Measurements from ENCODE around the gene SPINT2. TPM values are rescaled to one million over a fixed set of nuclear protein-coding genes. Genes with fewer than 3 reads are reported as not detected.
"Not testable (repeated sequence)": the region's sequence is repeated elsewhere in the genome, so short reads cannot be mapped to it uniquely, and the experiment has no call there.

The SPINT2 gene
- total RNA-seq, 3 donors from 2014 or later (not counting 1 experiment from before 2014, with no cell fraction given) = 2.7 to 13.7 (median 6.9) TPM

DNA sequence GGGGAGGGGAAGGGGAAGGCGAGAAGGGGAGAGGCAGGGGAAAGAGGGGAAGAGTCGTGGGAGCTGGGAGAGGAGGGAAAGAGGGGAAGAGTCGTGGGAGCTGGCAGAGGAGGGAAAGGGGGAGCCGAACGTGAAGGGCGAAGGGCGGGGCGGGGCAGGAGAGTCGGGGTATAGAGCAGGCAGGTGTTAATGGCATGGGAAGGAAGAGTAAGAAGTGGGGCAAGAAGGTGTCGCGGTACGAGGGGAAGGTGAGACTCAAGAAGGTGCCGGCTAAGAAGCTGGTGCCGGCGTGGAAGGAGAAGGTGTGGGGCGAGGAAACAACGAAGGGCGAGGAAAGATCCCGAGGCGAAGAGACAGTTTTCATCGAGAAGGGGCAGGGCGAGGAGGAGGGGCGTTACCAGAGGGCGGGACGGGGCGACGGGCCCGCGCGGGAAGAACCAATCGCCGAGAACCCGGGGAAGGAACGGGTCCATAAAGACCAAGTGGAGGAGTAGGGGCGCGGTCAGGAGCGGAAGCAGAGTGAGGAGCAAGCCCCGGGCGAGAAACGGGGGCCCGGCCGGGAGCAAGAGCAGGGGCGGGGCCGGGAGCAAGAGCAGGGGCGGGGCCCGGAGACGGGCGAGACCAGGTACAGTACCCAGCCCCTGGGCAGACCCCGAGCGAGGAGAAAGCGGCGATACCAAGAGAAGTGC, 71.7 kb downstream of the SPINT2 start:
- H3K27me3 ChIP-seq (ENCODE audit: control insufficient read depth, insufficient read depth, low read length) = no peaks in the 10 kb centered on the region
- intact Hi-C loops (cut with micrococcal nuclease) = loop anchor here (1.0 to 10.0 kb wide), 7 partner anchors 20 to 1021 kb away; partner anchors contain the start of genes PSMD8 and SIPA1L3
- H3K4me1 ChIP-seq (ENCODE audit: control insufficient read depth, insufficient read depth, low read length) = peaks cover 16% of the 10 kb centered on the region
- H3K27ac Mint-ChIP-seq = peak overlapping the region; percentile 99
- under 1% methylated on average over 52 of the region's 52 CpGs for WGBS (ENCODE audit: insufficient coverage)
- TF ChIP-seq, protein P1, sequence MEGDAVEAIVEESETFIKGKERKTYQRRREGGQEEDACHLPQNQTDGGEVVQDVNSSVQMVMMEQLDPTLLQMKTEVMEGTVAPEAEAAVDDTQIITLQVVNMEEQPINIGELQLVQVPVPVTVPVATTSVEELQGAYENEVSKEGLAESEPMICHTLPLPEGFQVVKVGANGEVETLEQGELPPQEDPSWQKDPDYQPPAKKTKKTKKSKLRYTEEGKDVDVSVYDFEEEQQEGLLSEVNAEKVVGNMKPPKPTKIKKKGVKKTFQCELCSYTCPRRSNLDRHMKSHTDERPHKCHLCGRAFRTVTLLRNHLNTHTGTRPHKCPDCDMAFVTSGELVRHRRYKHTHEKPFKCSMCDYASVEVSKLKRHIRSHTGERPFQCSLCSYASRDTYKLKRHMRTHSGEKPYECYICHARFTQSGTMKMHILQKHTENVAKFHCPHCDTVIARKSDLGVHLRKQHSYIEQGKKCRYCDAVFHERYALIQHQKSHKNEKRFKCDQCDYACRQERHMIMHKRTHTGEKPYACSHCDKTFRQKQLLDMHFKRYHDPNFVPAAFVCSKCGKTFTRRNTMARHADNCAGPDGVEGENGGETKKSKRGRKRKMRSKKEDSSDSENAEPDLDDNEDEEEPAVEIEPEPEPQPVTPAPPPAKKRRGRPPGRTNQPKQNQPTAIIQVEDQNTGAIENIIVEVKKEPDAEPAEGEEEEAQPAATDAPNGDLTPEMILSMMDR (IDR thresholded peaks at IDR 0.05) = no peak
- peak overlapping the region; percentile 99 for H3K4me3 Mint-ChIP-seq
- H3K4me1 Mint-ChIP-seq = peaks cover 18 to 36% of the 10 kb centered on the region in 2 donors
- no peaks in the 10 kb centered on the region for H3K27me3 Mint-ChIP-seq (ENCODE audit: low read depth in 2 of 2)
- H3K36me3 Mint-ChIP-seq = no peaks in the 10 kb centered on the region
- peak overlapping the region; percentile 86 for H3K27ac ChIP-seq (ENCODE audit: low read length)
- peak overlapping the region; percentile 66 for H3K4me3 ChIP-seq (ENCODE audit: low read length)
- no peaks in the 10 kb centered on the region for H3K9me3 Mint-ChIP-seq
- no peaks in the 10 kb centered on the region for H3K9me3 ChIP-seq (ENCODE audit: control insufficient read depth, insufficient read depth, low read length)
- DNase-seq (peak; percentile 90 to 96), ATAC-seq (peak; percentile 58 to 80 (median 66))
- peaks cover 2% of the 10 kb centered on the region for H3K36me3 ChIP-seq (ENCODE audit: control insufficient read depth, insufficient read depth, low read length)

DNA sequence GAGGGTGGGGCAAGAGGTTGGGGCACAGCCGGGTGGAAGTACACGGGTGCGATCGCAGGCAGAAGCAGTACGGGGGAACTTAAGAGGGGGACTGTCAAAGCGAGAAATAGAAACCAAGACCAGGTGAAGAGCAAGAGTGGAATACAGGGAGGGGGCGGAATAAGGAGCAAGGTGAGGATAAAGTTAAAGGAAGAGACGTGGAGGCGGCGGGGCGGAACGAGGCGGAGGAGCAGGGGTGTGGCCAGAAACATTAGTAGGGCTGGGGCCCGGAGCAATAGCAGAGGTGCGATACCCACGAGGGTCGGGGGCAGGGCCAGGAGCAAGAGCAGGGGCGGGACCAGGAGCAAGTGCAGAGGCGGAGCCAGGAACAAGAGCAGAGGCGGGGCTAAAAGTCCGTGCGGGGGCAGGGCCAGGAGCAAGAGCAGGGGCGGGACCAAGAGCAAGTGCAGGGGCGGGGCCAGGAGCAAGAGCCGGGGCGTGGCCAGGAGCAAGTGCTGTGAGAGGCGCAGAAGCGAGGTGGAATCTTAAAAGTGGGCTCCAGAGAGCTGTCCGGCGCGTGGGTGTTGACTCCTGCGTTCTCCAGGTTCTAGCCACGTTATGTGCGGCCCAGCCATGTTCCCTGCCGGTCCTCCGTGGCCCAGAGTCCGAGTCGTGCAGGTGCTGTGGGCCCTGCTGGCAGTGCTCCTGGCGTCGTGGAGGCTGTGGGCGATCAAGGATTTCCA, 72.4 kb downstream of the SPINT2 start:
- H3K27me3 ChIP-seq (ENCODE audit: control insufficient read depth, insufficient read depth, low read length) = no peaks in the 10 kb centered on the region
- peak overlapping the region; percentile 99 for H3K27ac Mint-ChIP-seq
- peak overlapping the region; percentile 66 for H3K4me3 ChIP-seq (ENCODE audit: low read length)
- intact Hi-C loops (cut with micrococcal nuclease) = loop anchor here (1.0 to 10.0 kb wide), 2 partner anchors 429 to 1022 kb away; partner anchors contain the start of gene SIPA1L3
- H3K36me3 Mint-ChIP-seq = no peaks in the 10 kb centered on the region
- peak overlapping the region; percentile 86 for H3K27ac ChIP-seq (ENCODE audit: low read length)
- H3K4me1 ChIP-seq (ENCODE audit: control insufficient read depth, insufficient read depth, low read length) = peaks cover 16% of the 10 kb centered on the region
- H3K27me3 Mint-ChIP-seq (ENCODE audit: low read depth in 2 of 2) = no peaks in the 10 kb centered on the region
- peak overlapping the region; percentile 99 for H3K4me3 Mint-ChIP-seq
- peak; percentile 92 to 98 for DNase-seq
- peak; percentile 71 to 84 (median 71) for ATAC-seq
- no peaks in the 10 kb centered on the region for H3K9me3 Mint-ChIP-seq
- TF ChIP-seq, protein P1 (IDR thresholded peaks at IDR 0.05) = no peak
- H3K9me3 ChIP-seq (ENCODE audit: control insufficient read depth, insufficient read depth, low read length) = no peaks in the 10 kb centered on the region
- 5% methylated on average over 41 of the region's 41 CpGs for WGBS (ENCODE audit: insufficient coverage)
- H3K4me1 Mint-ChIP-seq = peaks cover 18 to 36% of the 10 kb centered on the region in 2 donors
- peaks cover 4% of the 10 kb centered on the region for H3K36me3 ChIP-seq (ENCODE audit: control insufficient read depth, insufficient read depth, low read length)

DNA sequence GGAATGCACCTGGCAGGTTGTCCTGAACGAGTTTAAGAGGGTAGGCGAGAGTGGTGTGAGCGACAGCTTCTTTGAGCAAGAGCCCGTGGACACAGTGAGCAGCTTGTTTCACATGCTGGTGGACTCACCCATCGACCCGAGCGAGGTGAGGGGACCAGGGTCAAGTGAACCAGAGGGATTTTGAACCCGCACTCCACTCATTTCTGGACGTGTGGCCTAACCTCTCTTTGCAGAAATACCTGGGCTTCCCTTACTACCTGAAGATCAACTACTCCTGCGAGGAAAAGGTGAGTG, 72.9 kb downstream of the SPINT2 start:
- no peaks in the 10 kb centered on the region for H3K27me3 Mint-ChIP-seq (ENCODE audit: low read depth in 2 of 2)
- ATAC-seq = no peak
- intact Hi-C loops (cut with micrococcal nuclease) = loop anchor here (10.0 kb wide), 1 partner anchor 1023 kb away; no protein-coding TSS in a partner anchor
- no peaks in the 10 kb centered on the region for H3K36me3 Mint-ChIP-seq
- peak overlapping the region; percentile 99 for H3K27ac Mint-ChIP-seq
- H3K4me1 ChIP-seq (ENCODE audit: control insufficient read depth, insufficient read depth, low read length) = peaks cover 16% of the 10 kb centered on the region
- WGBS (ENCODE audit: insufficient coverage) = 71% methylated on average over 10 of the region's 10 CpGs
- peaks cover 18 to 36% of the 10 kb centered on the region in 2 donors for H3K4me1 Mint-ChIP-seq
- DNase-seq = no peak
- H3K9me3 ChIP-seq (ENCODE audit: control insufficient read depth, insufficient read depth, low read length) = no peaks in the 10 kb centered on the region
- H3K4me3 Mint-ChIP-seq = peak overlapping the region; percentile 99
- no peaks in the 10 kb centered on the region for H3K9me3 Mint-ChIP-seq
- H3K4me3 ChIP-seq (ENCODE audit: low read length) = peak overlapping the region; percentile 66
- H3K27ac ChIP-seq (ENCODE audit: low read length) = peak overlapping the region; percentile 33
- TF ChIP-seq, protein P1 (IDR thresholded peaks at IDR 0.05) = no peak
- no peaks in the 10 kb centered on the region for H3K27me3 ChIP-seq (ENCODE audit: control insufficient read depth, insufficient read depth, low read length)
- H3K36me3 ChIP-seq (ENCODE audit: control insufficient read depth, insufficient read depth, low read length) = peaks cover 4% of the 10 kb centered on the region

DNA sequence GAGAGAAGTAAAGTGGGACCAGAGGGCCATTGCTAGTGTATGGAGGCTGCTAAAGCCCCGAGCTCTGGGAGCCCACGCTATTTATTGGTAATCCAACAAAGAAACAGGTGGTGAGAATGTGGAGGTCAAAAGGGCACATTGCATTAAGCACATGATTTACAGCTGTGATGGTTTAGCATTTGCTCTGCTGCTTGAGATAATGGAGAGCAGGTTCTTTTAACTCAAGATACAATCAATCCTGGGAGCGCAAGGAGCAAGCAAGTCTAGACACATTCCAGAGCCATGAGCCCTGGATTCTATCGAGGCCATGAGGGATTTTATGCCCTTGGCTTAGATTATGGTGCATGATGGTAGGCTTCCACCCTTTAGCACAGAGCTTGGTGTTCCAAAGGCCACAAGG, 74.6 kb downstream of the SPINT2 start:
- ATAC-seq; H3K36me3 ChIP-seq (ENCODE audit: control insufficient read depth, insufficient read depth, low read length); H3K9me3 Mint-ChIP-seq; H3K36me3 Mint-ChIP-seq; H3K27ac ChIP-seq (ENCODE audit: low read length); H3K27ac Mint-ChIP-seq; DNase-seq; H3K27me3 Mint-ChIP-seq (ENCODE audit: low read depth in 2 of 2); H3K4me3 ChIP-seq (ENCODE audit: low read length); H3K27me3 ChIP-seq (ENCODE audit: control insufficient read depth, insufficient read depth, low read length); H3K9me3 ChIP-seq (ENCODE audit: control insufficient read depth, insufficient read depth, low read length): not testable (repeated sequence)
- intact Hi-C loops (cut with micrococcal nuclease) = loop anchor here (10.0 kb wide), 1 partner anchor 1024 kb away; no protein-coding TSS in a partner anchor
- Mint-ChIP-seq H3K4me1 (peaks cover 18 to 41% of the 10 kb centered on the region in 2 donors), H3K4me3 (peak overlapping the region; percentile 49)
- H3K4me1 ChIP-seq (ENCODE audit: control insufficient read depth, insufficient read depth, low read length) = peaks cover 16% of the 10 kb centered on the region
- 98% methylated on average over 3 of the region's 4 CpGs for WGBS (ENCODE audit: insufficient coverage)

All from natural killer cell (primary cell).